Measurements from ENCODE around the gene L3MBTL2.

Gene L3MBTL2

GRCh38 chr22:41263704-41264103, 58.6 kb downstream of the L3MBTL2 start:
- Histone ChIP-seq H3K9ac (ENCODE audit: low read length) (no peak overlapping the region), H3K27ac (ENCODE audit: low read length, poor library complexity, severe bottlenecking) (peak overlapping the region; percentile 26), H2BK120ac (ENCODE audit: low read depth, low read length) (no peak overlapping the region), H3K18ac (ENCODE audit: low read depth in 1 of 2, low read length in 2 of 2) (no peak overlapping the region), H2BK12ac (ENCODE audit: low read length in 2 of 2) (no peak overlapping the region), H3K4me1 (ENCODE audit: control insufficient read depth, insufficient read depth, low read depth, low read length) (peaks cover 9% of the 10 kb centered on the region), H3K4me2 (ENCODE audit: low read length, poor library complexity, severe bottlenecking) (no peak overlapping the region), H4K91ac (ENCODE audit: low read length) (no peak overlapping the region), H3K14ac (ENCODE audit: low read length in 2 of 2) (no peak overlapping the region), H3K79me1 (replicated peaks; ENCODE audit: low read length, poor library complexity, severe bottlenecking) (peaks cover 47% of the 10 kb centered on the region), H3K23ac (ENCODE audit: low read length in 2 of 2) (no peak overlapping the region), H3K36me3 (ENCODE audit: control insufficient read depth in 1 of 2, insufficient read depth in 2 of 2, low read depth in 1 of 2, low read length in 2 of 2) (peaks cover 86 to 89% of the 10 kb centered on the region in 2 experiments), H4K8ac (ENCODE audit: low read length) (no peak overlapping the region), H2AFZ (ENCODE audit: low read depth, low read length) (no peak overlapping the region), H3K4ac (ENCODE audit: low read depth in 1 of 2, low read length in 2 of 2) (no peak overlapping the region), H2BK5ac (ENCODE audit: low read depth, low read length, poor library complexity, severe bottlenecking) (no peak overlapping the region), H3K9me3 (ENCODE audit: control insufficient read depth, low read length) (no peaks in the 10 kb centered on the region), H2AK5ac (ENCODE audit: low read length, severe bottlenecking) (no peak overlapping the region), H3K4me3 (ENCODE audit: insufficient read depth in 1 of 2, low read depth in 1 of 2, low read length in 2 of 2) (no peak overlapping the region), H2BK15ac (ENCODE audit: low read depth, poor library complexity, severe bottlenecking) (no peak overlapping the region), H3K27me3 (ENCODE audit: control insufficient read depth in 1 of 2, insufficient read depth in 1 of 2, low read length in 2 of 2) (no peaks in the 10 kb centered on the region)
- DNase-seq = peak; percentile 27
- 100% methylated on average over 2 of the region's 2 CpGs for WGBS

GRCh38 chr22:41264408-41264941, 59.4 kb downstream of the L3MBTL2 start:
- Histone ChIP-seq H2BK5ac (ENCODE audit: low read depth, low read length, poor library complexity, severe bottlenecking) (no peak overlapping the region), H3K9ac (ENCODE audit: low read length) (no peak overlapping the region), H2BK15ac (ENCODE audit: low read depth, poor library complexity, severe bottlenecking) (no peak overlapping the region), H3K79me1 (replicated peaks; ENCODE audit: low read length, poor library complexity, severe bottlenecking) (peaks cover 44% of the 10 kb centered on the region), H3K23ac (ENCODE audit: low read length in 2 of 2) (no peak overlapping the region), H3K9me3 (ENCODE audit: control insufficient read depth, low read length) (no peaks in the 10 kb centered on the region), H3K4ac (ENCODE audit: low read depth in 1 of 2, low read length in 2 of 2) (no peak overlapping the region), H2BK12ac (ENCODE audit: low read length in 2 of 2) (no peak overlapping the region), H3K18ac (ENCODE audit: low read depth in 1 of 2, low read length in 2 of 2) (no peak overlapping the region), H3K36me3 (ENCODE audit: control insufficient read depth in 1 of 2, insufficient read depth in 2 of 2, low read depth in 1 of 2, low read length in 2 of 2) (peaks cover 83 to 89% of the 10 kb centered on the region in 2 experiments), H4K8ac (ENCODE audit: low read length) (no peak overlapping the region), H2BK120ac (ENCODE audit: low read depth, low read length) (no peak overlapping the region), H2AK5ac (ENCODE audit: low read length, severe bottlenecking) (no peak overlapping the region), H3K4me2 (ENCODE audit: low read length, poor library complexity, severe bottlenecking) (no peak overlapping the region), H3K4me1 (ENCODE audit: control insufficient read depth, insufficient read depth, low read depth, low read length) (peaks cover 9% of the 10 kb centered on the region), H3K27ac (ENCODE audit: low read length, poor library complexity, severe bottlenecking) (no peak overlapping the region), H3K14ac (ENCODE audit: low read length in 2 of 2) (no peak overlapping the region), H4K91ac (ENCODE audit: low read length) (no peak overlapping the region), H2AFZ (ENCODE audit: low read depth, low read length) (no peak overlapping the region), H3K27me3 (ENCODE audit: control insufficient read depth in 1 of 2, insufficient read depth in 1 of 2, low read length in 2 of 2) (no peaks in the 10 kb centered on the region), H3K4me3 (ENCODE audit: insufficient read depth in 1 of 2, low read depth in 1 of 2, low read length in 2 of 2) (no peak overlapping the region)
- no peak for DNase-seq
- WGBS = 97% methylated on average over 15 of the region's 15 CpGs

GRCh38 chr22:41267958-41268357, 62.8 kb downstream of the L3MBTL2 start:
- Histone ChIP-seq H3K18ac (ENCODE audit: low read depth in 1 of 2, low read length in 2 of 2) (no peak overlapping the region), H3K27ac (ENCODE audit: low read length, poor library complexity, severe bottlenecking) (no peak overlapping the region), H2BK12ac (ENCODE audit: low read length in 2 of 2) (no peak overlapping the region), H3K79me1 (replicated peaks; ENCODE audit: low read length, poor library complexity, severe bottlenecking) (peaks cover 41% of the 10 kb centered on the region), H4K8ac (ENCODE audit: low read length) (no peak overlapping the region), H2BK15ac (ENCODE audit: low read depth, poor library complexity, severe bottlenecking) (no peak overlapping the region), H3K4me3 (ENCODE audit: insufficient read depth in 1 of 2, low read depth in 1 of 2, low read length in 2 of 2) (no peak overlapping the region), H3K14ac (ENCODE audit: low read length in 2 of 2) (no peak overlapping the region), H3K4me2 (ENCODE audit: low read length, poor library complexity, severe bottlenecking) (no peak overlapping the region), H2BK5ac (ENCODE audit: low read depth, low read length, poor library complexity, severe bottlenecking) (no peak overlapping the region), H3K4me1 (ENCODE audit: control insufficient read depth, insufficient read depth, low read depth, low read length) (peaks cover 9% of the 10 kb centered on the region), H3K9ac (ENCODE audit: low read length) (no peak overlapping the region), H4K91ac (ENCODE audit: low read length) (no peak overlapping the region), H2AFZ (ENCODE audit: low read depth, low read length) (no peak overlapping the region), H3K9me3 (ENCODE audit: control insufficient read depth, low read length) (no peaks in the 10 kb centered on the region), H2BK120ac (ENCODE audit: low read depth, low read length) (no peak overlapping the region), H3K27me3 (ENCODE audit: control insufficient read depth in 1 of 2, insufficient read depth in 1 of 2, low read length in 2 of 2) (no peaks in the 10 kb centered on the region), H3K4ac (ENCODE audit: low read depth in 1 of 2, low read length in 2 of 2) (no peak overlapping the region), H3K36me3 (ENCODE audit: control insufficient read depth in 1 of 2, insufficient read depth in 2 of 2, low read depth in 1 of 2, low read length in 2 of 2) (peaks cover 80 to 83% of the 10 kb centered on the region in 2 experiments), H3K23ac (ENCODE audit: low read length in 2 of 2) (no peak overlapping the region), H2AK5ac (ENCODE audit: low read length, severe bottlenecking) (no peak overlapping the region)
- 98% methylated on average over 16 of the region's 16 CpGs for WGBS
- DNase-seq = no peak

- Histone ChIP-seq H3K14ac (ENCODE audit: low read length in 2 of 2) (no peak overlapping the region), H4K8ac (ENCODE audit: low read length) (no peak overlapping the region), H3K23ac (ENCODE audit: low read length in 2 of 2) (peak overlapping the region in 1 of 2 experiments; percentile 5), H4K91ac (ENCODE audit: low read length) (no peak overlapping the region), H2BK120ac (ENCODE audit: low read depth, low read length) (no peak overlapping the region), H3K4me3 (ENCODE audit: insufficient read depth in 1 of 2, low read depth in 1 of 2, low read length in 2 of 2) (no peak overlapping the region), H3K27me3 (ENCODE audit: control insufficient read depth in 1 of 2, insufficient read depth in 1 of 2, low read length in 2 of 2) (no peaks in the 10 kb centered on the region), H2BK15ac (ENCODE audit: low read depth, poor library complexity, severe bottlenecking) (no peak overlapping the region), H3K4me2 (ENCODE audit: low read length, poor library complexity, severe bottlenecking) (no peak overlapping the region), H3K4ac (ENCODE audit: low read depth in 1 of 2, low read length in 2 of 2) (no peak overlapping the region), H2BK5ac (ENCODE audit: low read depth, low read length, poor library complexity, severe bottlenecking) (no peak overlapping the region), H3K18ac (ENCODE audit: low read depth in 1 of 2, low read length in 2 of 2) (no peak overlapping the region), H3K9ac (ENCODE audit: low read length) (no peak overlapping the region), H2AK5ac (ENCODE audit: low read length, severe bottlenecking) (no peak overlapping the region), H2AFZ (ENCODE audit: low read depth, low read length) (no peak overlapping the region), H3K4me1 (ENCODE audit: control insufficient read depth, insufficient read depth, low read depth, low read length) (no peaks in the 10 kb centered on the region), H3K9me3 (ENCODE audit: control insufficient read depth, low read length) (no peaks in the 10 kb centered on the region), H2BK12ac (ENCODE audit: low read length in 2 of 2) (no peak overlapping the region), H3K27ac (ENCODE audit: low read length, poor library complexity, severe bottlenecking) (no peak overlapping the region), H3K79me1 (replicated peaks; ENCODE audit: low read length, poor library complexity, severe bottlenecking) (peaks cover 28% of the 10 kb centered on the region), H3K36me3 (ENCODE audit: control insufficient read depth in 1 of 2, insufficient read depth in 2 of 2, low read depth in 1 of 2, low read length in 2 of 2) (peaks cover 79 to 81% of the 10 kb centered on the region in 2 experiments)
- DNase-seq = no peak
- WGBS = 97% methylated on average over 9 of the region's 9 CpGs
Measured at GRCh38 chr22:41271787-41272186, 66.7 kb downstream of the L3MBTL2 start.
